Gastrocnemius medialis (tissue), 4 donors: ENCODE measurements around the gene WDR70.

Source experiments
- POLR2A ChIP-seq, 2 donors: fragments of 450-650 bp; IDR thresholded peaks; one replicate each; pipeline ENCODE4 v1.6.1; 2017; ENCODE audit warnings: antibody characterized with exemption in 2 of 2, mild to moderate bottlenecking in 2 of 2, moderate library complexity in 2 of 2
- TF ChIP-seq, protein P1 (sequence below), 5 experiments: fragments of 450-650 bp in 3 of 5; fragments of 200-600 bp in 2 of 5; sonication (generic) in 2 of 5; IDR thresholded peaks in 4 of 5; conservative IDR thresholded peaks in 1 of 5; 1 replicate in 4 of 5; 2 replicates in 1 of 5; pipeline ENCODE4 v1.5.1; 2016 to 2019; ENCODE audit warnings: antibody characterized with exemption in 5 of 5, mild to moderate bottlenecking in 3 of 5, moderate library complexity in 3 of 5

DNA sequence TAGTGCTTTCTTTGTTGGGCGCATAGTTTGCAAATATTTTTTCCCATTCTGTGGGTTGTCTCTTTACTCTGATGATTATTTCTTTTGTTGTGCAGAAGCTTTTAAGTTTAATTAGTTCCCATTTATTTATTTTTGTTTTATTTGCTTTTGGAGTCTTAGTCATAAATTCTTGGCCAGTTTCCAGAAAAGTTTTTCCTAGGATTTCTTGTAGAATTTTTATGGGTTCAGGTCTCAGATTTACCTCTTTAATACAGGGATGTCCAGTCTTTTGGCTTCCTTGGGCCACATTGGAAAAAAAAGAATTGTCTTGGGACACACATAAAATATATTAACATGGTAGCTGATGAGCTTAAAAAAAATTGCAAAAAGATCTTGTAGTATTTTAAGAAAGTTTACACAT, 122.0 kb downstream of the WDR70 start:
- TF ChIP-seq, protein P1, sequence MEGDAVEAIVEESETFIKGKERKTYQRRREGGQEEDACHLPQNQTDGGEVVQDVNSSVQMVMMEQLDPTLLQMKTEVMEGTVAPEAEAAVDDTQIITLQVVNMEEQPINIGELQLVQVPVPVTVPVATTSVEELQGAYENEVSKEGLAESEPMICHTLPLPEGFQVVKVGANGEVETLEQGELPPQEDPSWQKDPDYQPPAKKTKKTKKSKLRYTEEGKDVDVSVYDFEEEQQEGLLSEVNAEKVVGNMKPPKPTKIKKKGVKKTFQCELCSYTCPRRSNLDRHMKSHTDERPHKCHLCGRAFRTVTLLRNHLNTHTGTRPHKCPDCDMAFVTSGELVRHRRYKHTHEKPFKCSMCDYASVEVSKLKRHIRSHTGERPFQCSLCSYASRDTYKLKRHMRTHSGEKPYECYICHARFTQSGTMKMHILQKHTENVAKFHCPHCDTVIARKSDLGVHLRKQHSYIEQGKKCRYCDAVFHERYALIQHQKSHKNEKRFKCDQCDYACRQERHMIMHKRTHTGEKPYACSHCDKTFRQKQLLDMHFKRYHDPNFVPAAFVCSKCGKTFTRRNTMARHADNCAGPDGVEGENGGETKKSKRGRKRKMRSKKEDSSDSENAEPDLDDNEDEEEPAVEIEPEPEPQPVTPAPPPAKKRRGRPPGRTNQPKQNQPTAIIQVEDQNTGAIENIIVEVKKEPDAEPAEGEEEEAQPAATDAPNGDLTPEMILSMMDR (IDR thresholded peaks at IDR 0.05 in 4 of 5, conservative IDR thresholded peaks at IDR 0.05 in 1 of 5): no peak
- TF ChIP-seq POLR2A (IDR thresholded peaks at IDR 0.05): no peak
